GM19193 (cell line): ENCODE results near the gene HTT.

Experiments used
- POLR2A ChIP-seq: IDR thresholded peaks from 4 replicates; pipeline ENCODE4 v1.6.1; 2011; ENCODE audit not compliant: insufficient read depth, insufficient read length; ENCODE audit errors: extremely low read depth

Gene HTT

DNA sequence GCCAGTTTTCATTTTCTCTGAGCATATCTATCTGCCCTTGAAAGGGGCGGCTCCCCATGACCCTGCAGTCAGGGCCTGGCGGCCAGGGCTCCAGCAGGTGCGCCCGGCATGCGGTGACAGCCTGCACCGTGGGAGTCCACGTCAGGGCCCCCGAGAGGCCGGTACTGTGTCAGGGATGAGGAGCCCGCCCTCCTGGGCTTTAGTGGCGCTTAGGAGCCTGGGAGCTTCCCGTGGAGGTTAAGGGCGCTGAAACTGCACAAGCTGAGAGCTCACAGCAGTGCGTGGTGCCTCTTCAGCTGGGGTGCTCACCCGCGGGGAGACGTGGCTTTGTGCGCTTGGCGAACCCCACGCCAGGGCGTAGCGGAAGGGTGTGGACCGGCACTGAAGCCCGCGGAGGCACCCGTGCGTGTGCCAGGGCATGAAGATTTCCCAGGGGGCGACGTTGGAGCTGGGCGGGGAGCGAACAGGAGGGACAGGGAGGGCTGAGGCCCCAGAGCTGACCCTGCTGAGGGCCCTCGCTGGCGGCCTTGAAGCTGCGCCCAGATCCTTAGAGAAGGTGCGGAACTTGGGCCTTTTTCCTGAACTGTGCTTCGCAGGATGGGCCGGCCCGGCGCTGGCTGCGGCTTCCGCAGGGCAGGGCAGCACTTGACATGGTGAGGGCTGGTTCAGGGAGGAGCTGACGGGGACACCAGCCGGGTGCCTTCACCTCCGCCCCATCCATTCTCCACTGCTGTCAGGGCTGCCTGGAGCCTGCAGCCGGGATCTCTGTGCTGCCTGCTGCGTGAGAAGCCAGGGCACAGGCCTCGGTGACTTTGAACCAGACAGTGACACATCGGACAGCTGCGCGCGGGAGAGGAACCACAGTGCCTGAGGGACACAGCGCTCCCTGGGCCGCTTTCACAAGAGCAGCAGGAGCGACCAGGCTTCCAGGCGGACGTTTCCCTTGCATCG lies 33.0 kb upstream of the HTT start:
- TF ChIP-seq POLR2A, result peak; percentile 54

GRCh38 chr4:3042226-3042625 lies 32.3 kb upstream of the HTT start:
- TF ChIP-seq POLR2A, result no peak

GRCh38 chr4:3043282-3044020 lies 31.0 kb upstream of the HTT start:
- no peak for TF ChIP-seq POLR2A

- no peak for TF ChIP-seq POLR2A
Observed at GRCh38 chr4:3044870-3045819, 29.3 kb upstream of the HTT start.

DNA sequence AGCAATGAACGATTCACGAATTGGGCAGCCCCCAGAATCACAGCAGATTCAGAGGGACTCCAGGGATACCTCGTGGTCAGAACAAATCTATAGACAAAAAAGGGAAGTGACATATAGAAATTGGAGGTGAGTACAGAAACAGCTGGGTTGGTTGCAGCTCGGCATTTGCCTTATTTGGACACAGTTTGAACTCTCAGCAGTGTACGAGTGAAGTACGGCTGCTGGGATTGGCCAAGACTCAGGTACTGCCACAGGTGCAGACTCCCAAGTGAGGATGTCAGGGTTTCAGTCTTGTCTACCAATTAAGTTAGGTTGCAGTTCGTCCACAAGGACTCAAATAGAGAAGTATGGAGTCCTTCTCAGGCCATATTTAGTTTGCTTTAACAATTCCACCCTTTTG lies 28.3 kb upstream of the HTT start:
- no peak for TF ChIP-seq POLR2A

DNA sequence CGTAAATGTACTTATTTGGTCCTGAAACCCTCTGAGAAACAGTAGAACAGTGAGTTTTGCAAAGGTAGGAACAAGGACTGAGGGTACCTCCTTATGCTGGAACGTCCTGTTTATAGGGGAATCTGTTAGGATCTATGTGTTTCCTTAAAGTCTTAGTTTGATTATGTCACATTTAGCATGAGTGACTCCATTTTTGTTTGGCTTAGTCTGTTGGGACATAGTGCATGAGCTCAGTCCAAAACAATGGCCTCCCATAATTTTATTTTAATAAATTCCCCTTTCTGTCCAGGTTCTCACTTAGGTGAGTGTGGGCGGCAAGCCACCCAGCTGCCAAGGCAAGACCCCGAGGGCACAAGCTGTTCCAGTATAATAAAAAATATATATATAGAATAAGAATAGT lies 27.9 kb upstream of the HTT start:
- no peak for TF ChIP-seq POLR2A

- peak; percentile 43 for TF ChIP-seq POLR2A
Observed at GRCh38 chr4:3047464-3048286, 26.8 kb upstream of the HTT start.

- no peak for TF ChIP-seq POLR2A
Observed at GRCh38 chr4:3054169-3054759, 20.2 kb upstream of the HTT start.

DNA sequence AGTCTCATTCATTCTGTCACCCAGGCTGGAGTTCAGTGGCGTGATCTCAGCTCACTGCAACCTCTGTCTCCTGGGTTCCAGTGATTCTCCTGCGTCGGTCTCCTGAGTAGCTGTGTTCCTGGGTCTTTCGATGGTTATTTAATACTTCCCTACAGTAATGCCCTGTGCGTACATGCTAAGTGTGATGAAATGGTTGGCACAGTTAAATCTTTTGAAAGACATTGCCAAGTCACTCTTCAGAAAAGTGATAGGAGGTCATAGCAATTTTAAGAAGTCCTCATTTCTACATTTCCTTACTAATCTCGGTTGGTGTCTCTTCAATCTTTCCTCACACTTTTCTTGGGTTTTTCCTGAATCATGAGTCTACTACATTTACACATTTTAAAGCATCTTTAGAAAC lies 14.5 kb upstream of the HTT start:
- TF ChIP-seq POLR2A, result no peak

- no peak for TF ChIP-seq POLR2A
Observed at GRCh38 chr4:3060946-3061345, 13.5 kb upstream of the HTT start.

DNA sequence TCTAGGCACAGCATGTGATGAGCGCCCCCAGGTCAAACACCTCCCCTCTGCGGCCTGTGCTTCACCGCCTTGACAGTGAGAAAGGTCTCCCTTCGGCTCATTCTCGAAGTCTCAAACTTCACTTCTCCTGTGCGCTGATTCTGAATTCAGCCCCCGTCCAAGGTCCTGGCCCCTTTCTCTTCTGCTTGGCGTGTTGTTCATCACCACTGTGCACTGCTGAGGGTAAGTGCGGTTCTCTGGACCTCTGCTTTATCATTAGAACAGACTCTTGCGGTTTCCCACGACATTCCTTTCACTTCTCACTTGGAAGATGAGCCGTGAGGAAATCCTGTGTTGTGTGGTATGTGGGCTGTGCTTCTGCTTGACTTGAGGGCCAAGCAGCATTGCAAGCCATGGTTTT lies 12.0 kb upstream of the HTT start:
- TF ChIP-seq POLR2A, result no peak

DNA sequence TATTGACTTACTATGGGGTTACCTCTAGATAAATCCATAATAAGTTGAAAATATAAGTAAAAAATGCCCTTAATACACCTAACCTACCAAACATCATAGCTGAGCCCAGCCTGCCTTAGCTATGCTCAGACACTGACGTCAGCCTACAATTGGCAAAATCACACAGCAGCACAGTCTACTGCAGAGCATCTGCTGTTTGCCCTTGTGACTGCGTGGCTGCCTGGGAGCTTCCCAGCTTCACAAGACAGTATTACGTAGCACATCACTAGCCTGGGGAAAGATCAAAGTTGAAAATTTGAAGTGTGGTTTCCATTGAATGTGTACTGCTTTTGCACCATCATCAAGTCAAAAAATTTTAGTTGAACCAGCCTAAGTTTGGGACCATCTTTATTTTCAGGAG lies 8.9 kb upstream of the HTT start:
- TF ChIP-seq POLR2A, result no peak

DNA sequence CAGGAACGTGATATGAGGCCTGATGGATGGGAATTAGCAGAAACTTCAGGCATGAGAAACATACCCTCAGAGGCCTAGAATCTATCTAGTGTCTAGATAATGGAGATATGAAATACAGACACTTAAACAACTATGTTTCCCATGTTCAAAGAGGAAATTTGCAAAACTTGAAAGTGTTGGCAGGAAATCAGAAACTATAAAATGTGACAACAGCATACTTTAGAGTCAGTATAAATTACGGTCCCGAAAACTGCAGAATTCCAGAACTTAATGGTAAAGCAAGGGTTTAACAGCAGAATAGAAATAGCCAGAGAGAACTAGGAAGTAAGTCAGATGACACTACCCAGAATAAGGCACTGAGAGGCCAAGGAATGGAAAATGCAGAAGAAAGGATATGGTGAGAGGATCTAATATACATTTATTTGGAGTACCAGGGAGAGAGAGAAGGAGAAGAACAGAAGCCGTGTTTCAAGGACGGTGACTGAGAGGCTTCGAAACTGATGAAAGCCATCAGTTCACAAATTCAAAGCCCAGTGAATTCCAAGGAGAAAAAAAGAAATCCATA lies 7.6 kb upstream of the HTT start:
- no peak for TF ChIP-seq POLR2A

DNA sequence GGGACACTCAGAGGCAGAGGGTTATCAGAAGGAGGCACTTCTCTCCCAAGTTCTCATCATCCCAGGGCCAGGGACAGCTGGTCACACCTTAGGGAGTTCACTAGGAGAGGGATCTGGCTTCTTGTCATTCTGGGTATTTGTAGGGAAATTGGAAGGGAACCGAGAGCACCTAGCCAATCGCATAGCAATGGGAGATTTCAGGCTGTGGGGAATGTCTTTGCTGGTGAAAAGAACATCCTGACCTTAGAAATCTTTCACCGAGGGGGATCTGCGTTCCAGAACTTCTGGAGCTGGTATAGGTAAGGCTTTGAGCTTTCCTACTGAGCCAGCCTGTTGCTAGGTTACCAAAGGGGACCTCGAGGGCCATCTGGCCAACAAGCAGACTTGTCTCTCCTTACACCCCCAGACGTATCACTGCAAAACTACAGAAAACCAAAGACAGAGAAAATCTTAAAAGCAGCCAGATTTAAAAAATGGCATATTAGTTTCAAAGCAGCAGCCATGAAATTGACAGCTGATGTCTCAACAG lies 6.9 kb upstream of the HTT start:
- TF ChIP-seq POLR2A, result no peak

DNA sequence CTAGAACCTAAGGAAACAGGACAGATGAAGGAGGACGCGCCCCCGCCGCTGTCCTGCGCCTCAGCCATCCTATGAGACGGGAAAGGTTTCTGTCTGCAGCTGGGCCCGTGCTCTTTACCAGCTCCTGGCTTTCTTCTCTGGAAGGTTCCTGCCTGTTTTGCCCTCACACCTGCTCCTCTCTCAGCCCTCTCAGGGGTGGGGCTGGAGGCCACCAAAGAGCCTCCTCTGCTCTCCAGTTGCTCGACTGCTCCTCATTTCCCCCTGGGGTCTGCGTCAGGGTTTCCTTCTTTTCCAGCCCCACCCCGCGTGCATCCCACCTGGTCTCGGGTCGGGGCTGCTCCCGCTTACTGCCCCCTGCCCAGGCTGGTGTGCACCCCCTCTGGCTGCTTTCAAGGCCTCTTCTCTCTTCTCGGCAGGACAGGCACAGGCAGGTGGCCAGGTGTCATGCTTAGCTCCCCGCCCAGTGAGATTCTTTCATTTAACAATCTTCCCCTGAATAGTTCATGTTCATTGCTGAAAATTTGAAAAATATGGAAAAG lies 4.8 kb upstream of the HTT start:
- TF ChIP-seq POLR2A, result no peak
